Sigmoid colon (tissue), 4 donors: ENCODE results near the gene MT1F.

Experiments
- CTCF ChIP-seq, 4 experiments: fragments of 450-650 bp in 3 of 4; fragments of 200-600 bp in 1 of 4; IDR thresholded peaks; one replicate each; pipeline ENCODE4 v1.5.1; 2016 to 2019; ENCODE audit warnings: antibody characterized with exemption in 4 of 4, mild to moderate bottlenecking in 3 of 4, moderate library complexity in 2 of 4
- EP300 ChIP-seq, 4 donors: sonication (generic); formaldehyde crosslinking; IDR thresholded peaks; one replicate each; pipeline ENCODE4 v1.6.1; 2017; ENCODE audit warnings: antibody characterized with exemption in 4 of 4
- POLR2A ChIP-seq, 2 donors: fragments of 450-650 bp; IDR thresholded peaks; one replicate each; pipeline ENCODE4 v1.6.1; 2016; ENCODE audit warnings: antibody characterized with exemption in 2 of 2, mild to moderate bottlenecking in 2 of 2, moderate library complexity in 2 of 2
- POLR2AphosphoS5 ChIP-seq, 4 donors: sonication (generic); formaldehyde crosslinking; IDR thresholded peaks; one replicate each; pipeline ENCODE4 v1.6.1; 2017; ENCODE audit warnings: antibody characterized with exemption in 4 of 4

- TF ChIP-seq CTCF (IDR thresholded peaks at IDR 0.05) (no peak), POLR2A (IDR thresholded peaks at IDR 0.05) (no peak), EP300 (IDR thresholded peaks at IDR 0.05) (no peak), POLR2AphosphoS5 (IDR thresholded peaks at IDR 0.05) (no peak)
These were observed 26.6 kb downstream of the MT1F start for GRCh38 chr16:56684256-56684925.
